ENCODE measurements around the gene SLC9A3.

The SLC9A3 gene

DNA sequence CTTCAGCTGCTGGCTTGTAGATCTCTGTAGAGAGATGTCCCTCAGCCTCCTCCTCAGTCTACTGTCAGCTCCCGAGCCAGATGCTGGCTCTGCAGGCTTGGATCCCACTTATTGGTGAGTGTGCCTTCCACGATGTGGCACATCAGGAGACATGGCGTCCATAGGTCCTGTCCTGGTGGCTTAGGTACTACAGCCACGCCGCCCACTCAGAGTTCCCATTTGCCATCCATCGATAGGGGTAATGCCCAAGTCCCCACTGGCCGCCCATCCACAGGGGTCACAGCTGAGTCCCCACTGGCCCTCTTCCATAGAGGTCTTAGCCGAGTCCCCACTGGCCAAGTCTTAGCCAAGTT, 64.0 kb downstream of the SLC9A3 start:
- Histone ChIP-seq H2BK120ac (ENCODE audit: low read depth, low read length) (no peak overlapping the region), H3K4ac (ENCODE audit: low read length) (no peak overlapping the region), H3K9ac (ENCODE audit: low read depth, low read length, poor library complexity) (no peak overlapping the region), H3K4me1 (ENCODE audit: control insufficient read depth in 2 of 2, insufficient read depth in 1 of 2, low read depth in 1 of 2, low read length in 2 of 2) (no peaks in the 10 kb centered on the region), H4K8ac (ENCODE audit: low read depth, low read length) (no peak overlapping the region), H4K91ac (ENCODE audit: low read depth, low read length, poor library complexity) (no peak overlapping the region), H3K27me3 (ENCODE audit: control insufficient read depth in 3 of 3, insufficient read depth in 3 of 3, low read depth in 1 of 3, low read length in 3 of 3) (no peaks in the 10 kb centered on the region), H3K18ac (ENCODE audit: low read length) (no peak overlapping the region), H3K9me3 (replicated peaks in 1 of 2; ENCODE audit: control insufficient read depth in 2 of 2, insufficient read depth in 1 of 2, low read depth in 1 of 2, low read length in 2 of 2) (no peaks in the 10 kb centered on the region), H3K36me3 (replicated peaks in 1 of 2; ENCODE audit: control insufficient read depth in 2 of 2, insufficient read depth in 2 of 2, low read length in 2 of 2) (peaks cover 35 to 92% of the 10 kb centered on the region in 2 donors), H3K23ac (ENCODE audit: low read depth, low read length, poor library complexity) (no peak overlapping the region), H2AFZ (ENCODE audit: low read length) (no peak overlapping the region), H3K14ac (ENCODE audit: low read length) (no peak overlapping the region), H3K27ac (replicated peaks; ENCODE audit: low read length) (no peak overlapping the region), H2BK12ac (ENCODE audit: low read length) (no peak overlapping the region), H2AK5ac (ENCODE audit: low read depth, low read length) (no peak overlapping the region), H3K79me1 (ENCODE audit: low read depth, low read length) (peaks cover 2% of the 10 kb centered on the region), H2BK15ac (ENCODE audit: low read length) (no peak overlapping the region), H2BK5ac (ENCODE audit: low read length) (no peak overlapping the region), H3K4me3 (ENCODE audit: low read length in 2 of 2) (no peak overlapping the region), H3K4me2 (ENCODE audit: insufficient read depth, low read length, poor library complexity, severe bottlenecking) (no peak overlapping the region)
- WGBS, 2 donors (ENCODE audit: extremely low coverage in 2 of 2, insufficient read length in 2 of 2, insufficient replicate concordance in 1 of 2): no CpG with 5 or more reads among the region's 8 CpGs
- DNase-seq (ENCODE audit: low spot score): no peak

DNA sequence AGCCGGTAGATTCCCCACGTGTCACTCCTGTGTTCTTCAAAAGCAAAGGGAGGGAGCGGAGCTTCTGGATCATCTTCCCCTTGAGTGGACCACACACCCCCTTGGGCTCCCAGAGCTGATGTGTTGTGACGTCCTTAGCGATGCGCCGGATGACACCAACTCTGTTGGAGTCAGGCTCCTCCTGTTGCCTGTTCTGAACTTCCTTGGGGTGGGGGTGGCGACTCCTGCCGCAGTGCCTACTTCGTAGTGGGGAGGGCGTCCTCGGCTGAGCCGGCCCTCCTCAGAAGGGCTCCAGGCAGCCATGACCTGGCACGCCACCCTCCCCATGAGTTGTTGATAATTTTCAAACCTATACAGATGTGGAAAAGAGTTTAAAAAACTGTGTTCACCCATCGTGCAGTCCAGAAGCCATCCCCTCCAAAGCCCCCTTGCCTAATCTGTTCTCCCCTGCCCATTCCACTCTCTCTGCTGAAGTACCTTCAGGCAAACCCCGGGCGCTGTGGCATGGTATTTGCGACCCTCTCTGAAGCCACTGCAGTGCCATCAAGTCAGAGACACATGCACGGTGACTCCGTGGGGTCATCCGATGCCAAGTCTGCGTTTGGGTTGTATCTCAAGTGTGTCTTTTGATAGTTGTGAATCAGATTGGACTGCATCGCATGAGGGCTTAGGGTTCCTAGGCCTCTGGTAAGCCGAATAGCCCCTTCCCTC, 64.5 kb downstream of the SLC9A3 start:
- Histone ChIP-seq H3K14ac (ENCODE audit: low read length) (no peak overlapping the region), H3K9me3 (replicated peaks in 1 of 2; ENCODE audit: control insufficient read depth in 2 of 2, insufficient read depth in 1 of 2, low read depth in 1 of 2, low read length in 2 of 2) (no peaks in the 10 kb centered on the region), H4K8ac (ENCODE audit: low read depth, low read length) (no peak overlapping the region), H3K4me3 (ENCODE audit: low read length in 2 of 2) (no peak overlapping the region), H3K79me1 (ENCODE audit: low read depth, low read length) (peaks cover 5% of the 10 kb centered on the region), H3K18ac (ENCODE audit: low read length) (no peak overlapping the region), H3K27ac (replicated peaks; ENCODE audit: low read length) (no peak overlapping the region), H3K36me3 (replicated peaks in 1 of 2; ENCODE audit: control insufficient read depth in 2 of 2, insufficient read depth in 2 of 2, low read length in 2 of 2) (peaks cover 36 to 92% of the 10 kb centered on the region in 2 donors), H2AK5ac (ENCODE audit: low read depth, low read length) (no peak overlapping the region), H2BK5ac (ENCODE audit: low read length) (no peak overlapping the region), H2BK15ac (ENCODE audit: low read length) (no peak overlapping the region), H2BK120ac (ENCODE audit: low read depth, low read length) (no peak overlapping the region), H3K4ac (ENCODE audit: low read length) (no peak overlapping the region), H4K91ac (ENCODE audit: low read depth, low read length, poor library complexity) (no peak overlapping the region), H2AFZ (ENCODE audit: low read length) (no peak overlapping the region), H3K4me1 (ENCODE audit: control insufficient read depth in 2 of 2, insufficient read depth in 1 of 2, low read depth in 1 of 2, low read length in 2 of 2) (peaks cover 0 to 5% of the 10 kb centered on the region in 2 donors), H3K27me3 (ENCODE audit: control insufficient read depth in 3 of 3, insufficient read depth in 3 of 3, low read depth in 1 of 3, low read length in 3 of 3) (no peaks in the 10 kb centered on the region), H2BK12ac (ENCODE audit: low read length) (no peak overlapping the region), H3K23ac (ENCODE audit: low read depth, low read length, poor library complexity) (no peak overlapping the region), H3K4me2 (ENCODE audit: insufficient read depth, low read length, poor library complexity, severe bottlenecking) (no peak overlapping the region), H3K9ac (ENCODE audit: low read depth, low read length, poor library complexity) (no peak overlapping the region)
- DNase-seq (ENCODE audit: low spot score): no peak
- no CpG with 5 or more reads among the region's 24 CpGs for WGBS, 2 donors (ENCODE audit: extremely low coverage in 2 of 2, insufficient read length in 2 of 2, insufficient replicate concordance in 1 of 2)

DNA sequence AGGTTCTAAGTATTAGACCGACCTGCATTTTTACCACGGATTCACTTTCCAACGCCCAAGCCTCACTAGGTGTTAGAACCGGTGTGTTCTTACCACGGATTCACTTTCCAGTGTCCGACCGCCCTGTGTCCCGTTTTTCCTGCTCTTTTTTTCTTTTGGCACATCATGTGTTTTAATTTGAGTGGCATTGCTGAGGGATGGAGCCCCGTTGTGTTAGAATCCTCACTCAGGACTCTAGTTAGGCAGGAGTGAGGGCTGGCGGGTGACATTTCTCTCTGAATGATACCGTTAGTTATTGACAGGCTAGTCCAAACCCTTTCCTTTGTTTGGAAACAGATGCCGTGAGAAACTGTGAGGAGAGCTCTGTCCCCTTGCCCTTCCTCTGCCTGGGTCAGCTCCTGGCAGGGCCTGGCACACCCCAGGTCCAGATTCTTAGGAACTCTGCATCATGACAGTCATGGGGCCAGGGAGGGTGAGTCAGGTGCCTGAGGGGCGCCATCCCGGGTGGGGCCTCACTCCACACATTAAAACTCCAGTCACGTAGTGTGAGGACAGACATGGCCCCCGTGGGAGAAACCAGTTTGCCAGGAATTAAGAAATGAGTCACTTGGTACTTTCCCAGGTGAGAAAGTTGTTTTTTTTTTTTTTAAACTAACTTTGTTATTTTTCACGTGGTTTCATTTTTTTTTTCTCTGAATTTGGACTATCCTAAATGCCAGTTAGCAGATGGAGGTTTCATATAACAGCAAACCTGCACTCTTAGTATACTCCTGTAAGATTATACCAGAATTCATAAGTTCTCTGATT, 65.5 kb downstream of the SLC9A3 start:
- Histone ChIP-seq H3K4me1 (ENCODE audit: control insufficient read depth in 2 of 2, insufficient read depth in 1 of 2, low read depth in 1 of 2, low read length in 2 of 2) (peaks cover 0 to 7% of the 10 kb centered on the region in 2 donors), H3K4me3 (ENCODE audit: low read length in 2 of 2) (no peak overlapping the region), H3K27me3 (ENCODE audit: control insufficient read depth in 3 of 3, insufficient read depth in 3 of 3, low read depth in 1 of 3, low read length in 3 of 3) (no peaks in the 10 kb centered on the region), H2BK120ac (ENCODE audit: low read depth, low read length) (no peak overlapping the region), H3K4me2 (ENCODE audit: insufficient read depth, low read length, poor library complexity, severe bottlenecking) (no peak overlapping the region), H3K27ac (replicated peaks; ENCODE audit: low read length) (no peak overlapping the region), H4K8ac (ENCODE audit: low read depth, low read length) (no peak overlapping the region), H2AFZ (ENCODE audit: low read length) (no peak overlapping the region), H3K23ac (ENCODE audit: low read depth, low read length, poor library complexity) (no peak overlapping the region), H4K91ac (ENCODE audit: low read depth, low read length, poor library complexity) (no peak overlapping the region), H3K14ac (ENCODE audit: low read length) (no peak overlapping the region), H3K18ac (ENCODE audit: low read length) (no peak overlapping the region), H3K4ac (ENCODE audit: low read length) (no peak overlapping the region), H2BK5ac (ENCODE audit: low read length) (no peak overlapping the region), H2AK5ac (ENCODE audit: low read depth, low read length) (no peak overlapping the region), H3K9me3 (replicated peaks in 1 of 2; ENCODE audit: control insufficient read depth in 2 of 2, insufficient read depth in 1 of 2, low read depth in 1 of 2, low read length in 2 of 2) (peaks cover 0 to 8% of the 10 kb centered on the region in 2 donors), H3K36me3 (replicated peaks in 1 of 2; ENCODE audit: control insufficient read depth in 2 of 2, insufficient read depth in 2 of 2, low read length in 2 of 2) (peaks cover 39 to 92% of the 10 kb centered on the region in 2 donors), H3K9ac (ENCODE audit: low read depth, low read length, poor library complexity) (peak overlapping the region; percentile 24), H2BK12ac (ENCODE audit: low read length) (no peak overlapping the region), H3K79me1 (ENCODE audit: low read depth, low read length) (peaks cover 6% of the 10 kb centered on the region), H2BK15ac (ENCODE audit: low read length) (no peak overlapping the region)
- DNase-seq (ENCODE audit: low spot score): no peak
- WGBS, 2 donors (ENCODE audit: extremely low coverage in 2 of 2, insufficient read length in 2 of 2, insufficient replicate concordance in 1 of 2): no CpG with 5 or more reads among the region's 17 CpGs

DNA sequence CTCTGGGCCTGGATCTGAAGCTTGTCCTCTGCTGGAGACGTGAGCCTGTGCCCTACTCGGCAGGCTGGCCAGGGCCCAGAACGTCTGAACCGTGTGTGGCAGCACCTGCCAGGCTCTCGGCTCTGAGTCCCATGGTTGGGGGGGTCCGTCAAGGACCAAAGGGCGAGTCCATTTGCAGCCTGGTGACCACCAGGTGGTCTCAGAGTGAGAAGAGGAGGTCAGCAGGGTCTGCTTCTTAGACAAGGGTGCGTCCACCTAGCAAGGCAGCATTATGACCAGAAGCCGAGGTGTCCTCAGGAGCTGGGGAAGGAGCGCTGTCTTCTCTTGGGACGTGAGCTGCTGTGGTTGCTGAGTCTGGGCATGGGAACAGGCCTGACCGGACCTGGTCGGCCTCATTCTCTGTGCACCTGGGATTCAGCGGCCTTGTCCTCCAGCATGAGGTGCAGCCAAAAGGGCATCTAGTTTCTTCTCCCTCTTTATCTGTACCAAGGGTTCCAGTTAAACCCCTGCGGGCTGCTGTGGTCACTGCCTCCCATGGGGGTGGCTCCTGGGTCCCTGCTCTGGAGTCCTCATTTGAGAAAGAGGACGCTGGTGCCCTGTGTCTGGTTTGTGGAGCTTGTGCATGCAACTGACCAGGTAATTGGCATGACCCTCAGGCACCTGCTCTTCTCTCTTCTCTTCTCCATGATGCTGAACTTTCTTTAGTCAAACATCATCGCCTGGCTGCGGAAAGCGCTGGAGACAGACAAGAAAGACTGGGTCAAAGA, 66.9 kb downstream of the SLC9A3 start:
- H3K27me3 ChIP-seq (ENCODE audit: control insufficient read depth in 3 of 3, insufficient read depth in 3 of 3, low read depth in 1 of 3, low read length in 3 of 3): no peaks in the 10 kb centered on the region
- H2BK15ac ChIP-seq (ENCODE audit: low read length): no peak overlapping the region
- H3K79me1 ChIP-seq (ENCODE audit: low read depth, low read length): peaks cover 11% of the 10 kb centered on the region
- peaks cover 47 to 94% of the 10 kb centered on the region in 2 donors for H3K36me3 ChIP-seq (replicated peaks in 1 of 2; ENCODE audit: control insufficient read depth in 2 of 2, insufficient read depth in 2 of 2, low read length in 2 of 2)
- no peak overlapping the region for H3K27ac ChIP-seq (replicated peaks; ENCODE audit: low read length)
- no peak overlapping the region for H2BK12ac ChIP-seq (ENCODE audit: low read length)
- no peak for DNase-seq (ENCODE audit: low spot score)
- H3K4me1 ChIP-seq (ENCODE audit: control insufficient read depth in 2 of 2, insufficient read depth in 1 of 2, low read depth in 1 of 2, low read length in 2 of 2): peaks cover 0 to 7% of the 10 kb centered on the region in 2 donors
- H2AFZ ChIP-seq (ENCODE audit: low read length): no peak overlapping the region
- no peak overlapping the region for H2BK5ac ChIP-seq (ENCODE audit: low read length)
- peak overlapping the region; percentile 34 for H3K9ac ChIP-seq (ENCODE audit: low read depth, low read length, poor library complexity)
- WGBS, 2 donors (ENCODE audit: extremely low coverage in 2 of 2, insufficient read length in 2 of 2, insufficient replicate concordance in 1 of 2): no CpG with 5 or more reads among the region's 19 CpGs
- H4K91ac ChIP-seq (ENCODE audit: low read depth, low read length, poor library complexity): no peak overlapping the region
- H3K14ac ChIP-seq (ENCODE audit: low read length): peak overlapping the region; percentile 23
- H3K4me2 ChIP-seq (ENCODE audit: insufficient read depth, low read length, poor library complexity, severe bottlenecking): no peak overlapping the region
- no peak overlapping the region for H2BK120ac ChIP-seq (ENCODE audit: low read depth, low read length)
- no peak overlapping the region for H3K18ac ChIP-seq (ENCODE audit: low read length)
- H3K4ac ChIP-seq (ENCODE audit: low read length): no peak overlapping the region
- peaks cover 6 to 21% of the 10 kb centered on the region in 2 donors for H3K9me3 ChIP-seq (replicated peaks in 1 of 2; ENCODE audit: control insufficient read depth in 2 of 2, insufficient read depth in 1 of 2, low read depth in 1 of 2, low read length in 2 of 2)
- no peak overlapping the region for H2AK5ac ChIP-seq (ENCODE audit: low read depth, low read length)
- no peak overlapping the region for H4K8ac ChIP-seq (ENCODE audit: low read depth, low read length)
- H3K4me3 ChIP-seq (ENCODE audit: low read length in 2 of 2): no peak overlapping the region
- no peak overlapping the region for H3K23ac ChIP-seq (ENCODE audit: low read depth, low read length, poor library complexity)

Data from neuronal stem cell (in vitro differentiated cells).